Adrenal gland (tissue), 12 donors: Measurements from ENCODE around the gene SETX. TPM values are rescaled to one million over a fixed set of nuclear protein-coding genes. Genes with fewer than 3 reads are reported as not detected.

Experiments
- DNase-seq, 7 donors: peaks; one replicate each; pipeline ENCODE4 v3.0.0-alpha.2; 2019 to 2020
- H3K27ac ChIP-seq, 5 donors: fragments of 200-600 bp; sonication (generic) in 4 of 5; 1 replicate in 3 of 5; 2 replicates in 2 of 5; pipeline versions ENCODE4 v1.5.1 to v1.8.0; 2016 to 2020; ENCODE audit warnings: mild to moderate bottlenecking in 1 of 5
- H3K27me3 ChIP-seq: fragments of 200-600 bp; 2 replicates; pipeline ENCODE4 v1.8.0; 2021
- H3K36me3 ChIP-seq, 2 donors: fragments of 200-600 bp; replicated peaks in 1 of 2; 1 replicate in 1 of 2; 2 replicates in 1 of 2; pipeline versions ENCODE4 v1.5.1 to v1.8.0; 2018 to 2022
- H3K4me1 ChIP-seq, 2 donors: fragments of 200-600 bp; replicated peaks in 1 of 2; 1 replicate in 1 of 2; 2 replicates in 1 of 2; pipeline versions ENCODE4 v1.5.1 to v1.8.0; 2018 to 2021
- H3K4me3 ChIP-seq, 4 donors: fragments of 200-600 bp; sonication (generic) in 3 of 4; one replicate each; pipeline ENCODE4 v1.5.1; 2016 to 2018
- H3K9me3 ChIP-seq, 3 donors: fragments of 200-600 bp; sonication (generic) in 1 of 3; replicated peaks in 1 of 3; 1 replicate in 2 of 3; 2 replicates in 1 of 3; pipeline versions ENCODE4 v1.5.1 to v1.8.0; 2016 to 2021
- POLR2A ChIP-seq, 2 donors: fragments of 450-650 bp; IDR thresholded peaks; one replicate each; pipeline ENCODE4 v1.6.1; 2017; ENCODE audit warnings: antibody characterized with exemption in 2 of 2, mild to moderate bottlenecking in 2 of 2, moderate library complexity in 1 of 2
- WGBS, 4 donors: extraction: QIAGEN DNeasy Blood & Tissue Kit in 2 of 4; methylation state at CpG; one replicate each; pipeline versions ENCODE4 v1.1.5 to v1.1.7; 2013 to 2017; 5-methylcytosine and 5-hydroxymethylcytosine counted together
- intact Hi-C, 2 donors: fragments of 100-400 bp; cut with DNase I; formaldehyde crosslinking; loops; one replicate each; pipeline versions ENCODE4 v1.14.1 to v1.15.0; 2022 to 2023
- polyA plus RNA-seq, 3 donors: library from polyadenylated mRNA; stranded (reverse); fragments of 200-250 nt in 2 of 3; fragments of 350-450 nt in 1 of 3; fragmentation: Illumina TruSeq in 1 of 3; extraction: RNeasy Lipid Tissue Mini Kit (QIAGEN cat#74804) in 1 of 3; gene quantifications; one replicate each; pipeline ENCODE4 v1.2.3, GENCODE V29; 2013 to 2014
- total RNA-seq, 9 donors: library from RNA; depleted of rRNA in 4 of 9; stranded (reverse); fragments of >200 nt in 4 of 9; fragments of 120-200 nt in 1 of 9; fragmentation: NEBNext Ultra II Directional in 1 of 9; extraction: Animal tissue kit (Norgen Biotek cat#: 25700) in 1 of 9; gene quantifications; one replicate each; pipeline versions ENCODE4 v1.1.0 to v1.2.4, GENCODE V29; 2013 to 2023
- TF ChIP-seq, protein P1 (sequence below), 6 experiments: fragments of 450-650 bp in 4 of 6; fragments of 200-600 bp in 2 of 6; sonication (generic) in 1 of 6; IDR thresholded peaks; 1 replicate in 5 of 6; 2 replicates in 1 of 6; pipeline versions ENCODE4 v1.5.1 to v1.8.0; 2016 to 2021; ENCODE audit warnings: antibody characterized with exemption in 6 of 6, mild to moderate bottlenecking in 2 of 6, moderate library complexity in 1 of 6
- donor health status: healthy with polysubstance abuse.
- donor health status: Bipolar disorder and iron deficiency.
- donor health status: DM: yes; HTN: yes; CAD: no.
- donor health status: DM: no; HTN: no; CAD: no.
- donor health status: DM: no; HTN: no; CAD: no.
- donor health status: DM: yes; HTN: yes; CAD: no.

SETX gene
- total and polyA plus RNA-seq, 12 donors = 20.3 to 71.7 (median 42.6) TPM

- intact Hi-C loops = loop anchor here in 1 of 2 donors (10.0 kb wide), 1 partner anchor 54 kb away; no protein-coding TSS in a partner anchor
- Histone ChIP-seq H3K4me3 (no peak overlapping the region), H3K9me3 (no peaks in the 10 kb centered on the region), H3K27me3 (no peaks in the 10 kb centered on the region), H3K27ac (no peak overlapping the region), H3K36me3 (peaks cover 0 to 84% of the 10 kb centered on the region in 2 donors), H3K4me1 (peaks cover 17 to 38% of the 10 kb centered on the region in 2 donors)
- TF ChIP-seq, protein P1, sequence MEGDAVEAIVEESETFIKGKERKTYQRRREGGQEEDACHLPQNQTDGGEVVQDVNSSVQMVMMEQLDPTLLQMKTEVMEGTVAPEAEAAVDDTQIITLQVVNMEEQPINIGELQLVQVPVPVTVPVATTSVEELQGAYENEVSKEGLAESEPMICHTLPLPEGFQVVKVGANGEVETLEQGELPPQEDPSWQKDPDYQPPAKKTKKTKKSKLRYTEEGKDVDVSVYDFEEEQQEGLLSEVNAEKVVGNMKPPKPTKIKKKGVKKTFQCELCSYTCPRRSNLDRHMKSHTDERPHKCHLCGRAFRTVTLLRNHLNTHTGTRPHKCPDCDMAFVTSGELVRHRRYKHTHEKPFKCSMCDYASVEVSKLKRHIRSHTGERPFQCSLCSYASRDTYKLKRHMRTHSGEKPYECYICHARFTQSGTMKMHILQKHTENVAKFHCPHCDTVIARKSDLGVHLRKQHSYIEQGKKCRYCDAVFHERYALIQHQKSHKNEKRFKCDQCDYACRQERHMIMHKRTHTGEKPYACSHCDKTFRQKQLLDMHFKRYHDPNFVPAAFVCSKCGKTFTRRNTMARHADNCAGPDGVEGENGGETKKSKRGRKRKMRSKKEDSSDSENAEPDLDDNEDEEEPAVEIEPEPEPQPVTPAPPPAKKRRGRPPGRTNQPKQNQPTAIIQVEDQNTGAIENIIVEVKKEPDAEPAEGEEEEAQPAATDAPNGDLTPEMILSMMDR (IDR thresholded peaks at IDR 0.05) = no peak
- no peak for TF ChIP-seq POLR2A (IDR thresholded peaks at IDR 0.05)
- DNase-seq = no peak
- 66 to 77% (median 71%) methylated on average over 5 of the region's 5 CpGs for WGBS, 4 donors
Measured at GRCh38 chr9:132348676-132349075, 6.1 kb downstream of the SETX start.

DNA sequence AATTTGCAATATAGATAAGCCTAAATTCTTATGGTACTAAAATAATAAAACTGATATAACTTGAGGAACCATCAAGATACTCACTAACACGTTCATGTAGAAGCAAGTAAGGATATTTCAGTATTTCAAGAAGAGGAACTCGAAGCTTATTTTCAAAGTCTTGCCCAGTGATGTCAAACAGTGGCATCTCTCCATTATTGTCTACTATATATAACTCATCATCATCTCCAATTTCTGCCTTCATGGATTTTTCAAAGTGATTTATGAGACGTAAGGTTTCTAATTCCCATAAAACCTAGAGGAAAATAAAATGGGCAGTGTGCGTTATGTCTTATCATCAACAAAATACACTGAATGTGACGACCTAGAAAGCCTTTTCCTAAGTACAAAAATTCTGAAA, 8.6 kb downstream of the SETX start:
- TF ChIP-seq POLR2A (IDR thresholded peaks at IDR 0.05) = no peak
- Histone ChIP-seq H3K27ac (no peak overlapping the region), H3K4me1 (peaks cover 6 to 13% of the 10 kb centered on the region in 2 donors), H3K36me3 (peaks cover 0 to 89% of the 10 kb centered on the region in 2 donors), H3K4me3 (no peak overlapping the region), H3K9me3 (no peaks in the 10 kb centered on the region), H3K27me3 (no peaks in the 10 kb centered on the region)
- intact Hi-C loops = loop anchor here in 1 of 2 donors (10.0 kb wide), 1 partner anchor 51 kb away; no protein-coding TSS in a partner anchor
- DNase-seq = no peak
- 87 to 90% (median 88%) methylated on average over 5 of the region's 5 CpGs for WGBS, 4 donors

- TF ChIP-seq, protein P1 (IDR thresholded peaks at IDR 0.05) = no peak
- no peak for TF ChIP-seq POLR2A (IDR thresholded peaks at IDR 0.05)
- no peaks in the 10 kb centered on the region for H3K27me3 ChIP-seq
- no peak overlapping the region for H3K4me3 ChIP-seq
- DNase-seq = no peak
- peaks cover 0 to 96% of the 10 kb centered on the region in 2 donors for H3K36me3 ChIP-seq
- H3K9me3 ChIP-seq = no peaks in the 10 kb centered on the region
- 91 to 97% (median 93%) methylated on average over 9 of the region's 9 CpGs for WGBS, 4 donors
- H3K4me1 ChIP-seq = no peaks in the 10 kb centered on the region
- H3K27ac ChIP-seq = no peak overlapping the region
- intact Hi-C loops = loop anchor here in 1 of 2 donors (10.0 kb wide), 1 partner anchor 47 kb away; no protein-coding TSS in a partner anchor
Measured at GRCh38 chr9:132341177-132341840, 13.5 kb downstream of the SETX start.

GRCh38 chr9:132334364-132334763, 20.4 kb downstream of the SETX start:
- DNase-seq = no peak
- Histone ChIP-seq H3K4me3 (no peak overlapping the region), H3K27me3 (no peaks in the 10 kb centered on the region), H3K27ac (no peak overlapping the region), H3K36me3 (peaks cover 0 to 93% of the 10 kb centered on the region in 2 donors), H3K4me1 (no peaks in the 10 kb centered on the region), H3K9me3 (no peaks in the 10 kb centered on the region)
- 96 to 98% (median 96%) methylated on average over 3 of the region's 3 CpGs for WGBS, 4 donors
- TF ChIP-seq, protein P1 (IDR thresholded peaks at IDR 0.05) = no peak
- no peak for TF ChIP-seq POLR2A (IDR thresholded peaks at IDR 0.05)
- intact Hi-C loops = no loop called here

DNA sequence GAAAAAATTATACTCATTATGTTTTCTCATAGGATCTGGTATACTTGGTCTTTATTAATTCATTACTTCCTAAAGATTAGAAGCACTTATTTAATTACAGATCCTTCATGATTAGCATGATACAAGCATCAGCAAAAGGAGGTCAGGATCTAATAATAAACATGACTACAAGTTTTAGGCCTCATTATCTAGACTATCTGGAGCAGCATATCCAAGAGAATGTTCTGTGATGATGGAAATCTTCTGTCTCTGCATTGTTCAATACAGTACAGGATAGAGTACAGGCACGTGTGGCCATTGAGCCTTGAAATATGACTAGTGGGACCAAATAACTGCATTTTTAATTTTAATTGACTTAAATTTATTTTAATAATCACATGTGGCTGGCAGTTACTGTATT, 21.2 kb downstream of the SETX start:
- no peak overlapping the region for H3K27ac ChIP-seq
- H3K4me1 ChIP-seq = no peaks in the 10 kb centered on the region
- intact Hi-C loops = no loop called here
- peaks cover 0 to 93% of the 10 kb centered on the region in 2 donors for H3K36me3 ChIP-seq
- no peaks in the 10 kb centered on the region for H3K9me3 ChIP-seq
- no peaks in the 10 kb centered on the region for H3K27me3 ChIP-seq
- no peak for TF ChIP-seq POLR2A (IDR thresholded peaks at IDR 0.05)
- TF ChIP-seq, protein P1 (IDR thresholded peaks at IDR 0.05) = no peak
- H3K4me3 ChIP-seq = no peak overlapping the region
- WGBS, 4 donors = 74 to 92% (median 87%) methylated on average over 1 of the region's 1 CpG
- no peak for DNase-seq
